Measurements from ENCODE around the gene PRR16.

Gene PRR16

DNA sequence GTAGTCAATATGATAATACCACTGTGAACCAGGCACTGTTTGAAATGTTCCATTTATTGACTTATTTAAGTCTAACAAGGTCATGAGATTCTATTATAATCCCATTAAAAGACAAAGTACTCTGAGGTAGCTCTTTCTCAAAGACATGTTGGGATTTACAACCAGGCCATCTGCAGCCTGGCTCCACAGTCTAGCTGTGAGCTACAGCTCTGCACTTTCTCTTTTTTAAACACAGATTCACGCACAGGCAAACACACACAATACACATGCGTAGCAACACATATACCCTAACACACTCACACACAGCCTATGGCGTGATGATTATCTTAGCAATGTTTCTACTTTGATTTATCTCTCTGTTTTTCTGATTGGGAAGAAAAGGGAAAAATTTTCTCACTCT, 174.3 kb downstream of the PRR16 start:
- Histone ChIP-seq H3K27me3 (ENCODE audit: control insufficient read depth in 1 of 2, insufficient read depth in 2 of 2, low read length in 2 of 2) (no peaks in the 10 kb centered on the region), H3K4me3 (ENCODE audit: low read length in 2 of 2) (no peak overlapping the region), H3K9ac (ENCODE audit: low read length in 2 of 2) (no peak overlapping the region), H3K27ac (ENCODE audit: low read length) (no peak overlapping the region), H3K9me3 (ENCODE audit: control insufficient read depth in 2 of 2, low read length in 2 of 2) (no peaks in the 10 kb centered on the region), H3K36me3 (ENCODE audit: control insufficient read depth in 2 of 2, insufficient read depth in 2 of 2, low read length in 2 of 2) (no peaks in the 10 kb centered on the region), H3K4me1 (ENCODE audit: control insufficient read depth, insufficient read depth, low read length) (no peaks in the 10 kb centered on the region)

DNA sequence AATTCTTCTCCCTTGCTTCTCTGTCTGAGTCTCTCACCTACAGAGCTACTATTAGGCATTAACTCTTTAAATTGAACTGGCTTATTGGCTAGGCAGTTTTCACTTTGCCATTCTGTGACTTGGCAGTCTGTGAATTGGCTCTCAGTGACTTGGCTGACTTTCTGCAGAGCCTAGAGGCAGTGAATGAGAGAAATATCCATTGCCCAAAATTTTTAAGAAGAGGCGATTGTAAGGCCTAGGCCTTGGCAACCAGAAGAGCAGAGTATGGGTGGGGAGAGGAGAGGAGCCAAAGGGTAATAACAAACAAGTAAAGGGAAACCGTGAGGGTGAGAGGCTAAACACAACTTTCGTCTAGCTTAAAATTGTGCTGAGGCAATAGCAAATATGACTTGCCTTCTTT, 176.7 kb downstream of the PRR16 start:
- Histone ChIP-seq H3K9ac (ENCODE audit: low read length in 2 of 2) (no peak overlapping the region), H3K4me1 (ENCODE audit: control insufficient read depth, insufficient read depth, low read length) (no peaks in the 10 kb centered on the region), H3K4me3 (ENCODE audit: low read length in 2 of 2) (no peak overlapping the region), H3K9me3 (ENCODE audit: control insufficient read depth in 2 of 2, low read length in 2 of 2) (no peaks in the 10 kb centered on the region), H3K27ac (ENCODE audit: low read length) (no peak overlapping the region), H3K36me3 (ENCODE audit: control insufficient read depth in 2 of 2, insufficient read depth in 2 of 2, low read length in 2 of 2) (no peaks in the 10 kb centered on the region), H3K27me3 (ENCODE audit: control insufficient read depth in 1 of 2, insufficient read depth in 2 of 2, low read length in 2 of 2) (no peaks in the 10 kb centered on the region)

DNA sequence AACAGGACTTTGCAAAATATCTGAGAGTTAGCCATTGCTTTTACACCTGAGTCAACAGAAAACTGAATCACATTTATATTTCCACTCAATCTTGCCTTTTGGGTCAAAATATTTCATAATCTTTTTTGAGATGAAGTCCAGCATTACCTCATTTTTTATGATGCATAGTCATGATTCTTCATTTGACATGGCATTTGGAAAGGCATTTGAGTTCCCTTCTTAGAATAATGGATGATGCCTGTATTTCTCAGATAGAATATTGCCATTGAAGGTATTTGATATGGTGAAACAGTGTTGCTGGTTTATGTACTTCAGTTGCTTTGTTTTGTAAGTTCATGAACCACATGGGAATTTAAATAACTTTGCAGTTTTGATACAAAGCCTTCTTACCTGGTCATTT, 180.4 kb downstream of the PRR16 start:
- H3K9ac ChIP-seq (ENCODE audit: low read length in 2 of 2), result no peak overlapping the region

DNA sequence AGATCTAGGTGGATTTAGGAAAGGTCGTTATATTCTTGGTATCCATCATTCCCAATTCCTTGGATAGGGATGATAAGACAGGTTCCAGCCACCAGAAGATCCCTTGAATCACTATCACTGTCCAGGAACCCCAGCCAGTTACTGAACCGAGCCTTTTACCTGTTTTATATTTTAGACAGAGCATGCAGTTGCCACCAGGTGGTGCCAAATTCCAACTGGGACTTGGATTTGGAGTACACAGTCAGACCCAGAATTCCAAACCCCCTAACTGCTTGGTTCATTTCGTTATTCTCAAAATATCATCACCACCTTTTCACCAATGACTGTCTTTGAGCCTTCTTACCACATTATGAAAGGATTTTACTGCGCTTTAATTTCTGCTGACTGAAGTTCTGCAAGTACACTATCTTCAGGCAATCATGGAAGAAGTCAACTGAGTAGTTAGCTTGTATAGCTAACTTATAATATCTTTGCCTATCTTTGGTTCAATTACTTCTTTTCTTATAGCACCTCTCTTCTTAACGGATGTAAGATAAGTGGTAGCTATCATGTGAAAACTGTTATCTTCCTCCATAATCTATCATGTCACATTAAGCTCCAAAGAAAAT, 191.8 kb downstream of the PRR16 start:
- H3K4me1 ChIP-seq (ENCODE audit: control insufficient read depth, insufficient read depth, low read length), result no peaks in the 10 kb centered on the region
- no peaks in the 10 kb centered on the region for H3K27me3 ChIP-seq (ENCODE audit: control insufficient read depth in 1 of 2, insufficient read depth in 2 of 2, low read length in 2 of 2)
- H3K9me3 ChIP-seq (ENCODE audit: control insufficient read depth in 2 of 2, low read length in 2 of 2), result no peaks in the 10 kb centered on the region
- no peak overlapping the region for H3K9ac ChIP-seq (ENCODE audit: low read length in 2 of 2)
- H3K27ac ChIP-seq (ENCODE audit: low read length), result no peak overlapping the region
- H3K4me3 ChIP-seq (ENCODE audit: low read length in 2 of 2), result no peak overlapping the region
- no peaks in the 10 kb centered on the region for H3K36me3 ChIP-seq (ENCODE audit: control insufficient read depth in 2 of 2, insufficient read depth in 2 of 2, low read length in 2 of 2)

More for the DNA sequence above, 180.4 kb downstream of the PRR16 start:
- H3K9me3 ChIP-seq (ENCODE audit: control insufficient read depth in 2 of 2, low read length in 2 of 2), result no peaks in the 10 kb centered on the region
- H3K4me1 ChIP-seq (ENCODE audit: control insufficient read depth, insufficient read depth, low read length), result no peaks in the 10 kb centered on the region
- H3K4me3 ChIP-seq (ENCODE audit: low read length in 2 of 2), result no peak overlapping the region
- no peak overlapping the region for H3K27ac ChIP-seq (ENCODE audit: low read length)
- H3K27me3 ChIP-seq (ENCODE audit: control insufficient read depth in 1 of 2, insufficient read depth in 2 of 2, low read length in 2 of 2), result no peaks in the 10 kb centered on the region
- no peaks in the 10 kb centered on the region for H3K36me3 ChIP-seq (ENCODE audit: control insufficient read depth in 2 of 2, insufficient read depth in 2 of 2, low read length in 2 of 2)

DNA sequence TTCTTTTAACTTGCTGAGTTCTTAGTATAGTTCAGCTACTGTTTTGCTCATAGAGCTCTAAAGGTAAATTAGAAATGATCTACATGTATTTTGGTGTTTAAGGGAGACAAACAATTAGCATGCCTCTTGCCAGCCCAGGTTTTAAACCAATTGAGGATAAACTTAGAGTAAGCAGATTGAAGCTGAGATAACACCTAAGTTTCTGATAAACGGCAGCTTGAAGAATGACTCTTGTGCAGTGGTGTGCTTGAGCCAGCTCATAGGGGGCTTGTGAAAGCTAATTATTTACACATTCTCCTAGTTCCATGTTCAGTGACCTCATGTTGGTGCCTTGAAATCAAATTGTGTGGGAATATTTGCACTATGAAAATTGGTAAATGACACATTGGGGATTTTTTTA, 193.0 kb downstream of the PRR16 start:
- no peak overlapping the region for H3K4me3 ChIP-seq (ENCODE audit: low read length in 2 of 2)
- H3K4me1 ChIP-seq (ENCODE audit: control insufficient read depth, insufficient read depth, low read length), result no peaks in the 10 kb centered on the region
- H3K9ac ChIP-seq (ENCODE audit: low read length in 2 of 2), result no peak overlapping the region
- H3K27ac ChIP-seq (ENCODE audit: low read length), result no peak overlapping the region
- H3K27me3 ChIP-seq (ENCODE audit: control insufficient read depth in 1 of 2, insufficient read depth in 2 of 2, low read length in 2 of 2), result no peaks in the 10 kb centered on the region
- H3K36me3 ChIP-seq (ENCODE audit: control insufficient read depth in 2 of 2, insufficient read depth in 2 of 2, low read length in 2 of 2), result no peaks in the 10 kb centered on the region
- H3K9me3 ChIP-seq (ENCODE audit: control insufficient read depth in 2 of 2, low read length in 2 of 2), result no peaks in the 10 kb centered on the region

DNA sequence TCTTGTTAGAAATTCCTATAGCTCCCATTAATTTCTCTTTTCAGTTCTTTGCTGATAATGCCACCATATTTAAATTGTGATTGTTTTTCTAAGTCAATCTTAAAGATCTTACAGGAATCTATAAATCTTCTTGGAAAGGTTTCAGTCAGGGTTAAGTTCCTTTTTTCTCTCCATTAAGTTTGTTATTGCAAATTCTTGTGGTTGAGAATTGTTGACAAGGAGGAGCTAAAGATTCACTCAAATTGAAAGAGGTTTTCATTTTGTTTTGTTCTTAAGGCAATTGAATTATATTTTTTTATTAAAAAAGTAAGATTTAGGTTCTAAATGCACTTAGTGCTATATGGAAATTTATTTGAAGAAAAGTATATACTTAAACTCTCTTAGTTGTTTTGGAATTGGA, 213.4 kb downstream of the PRR16 start:
- no peak overlapping the region for H3K27ac ChIP-seq (ENCODE audit: low read length)

DNA sequence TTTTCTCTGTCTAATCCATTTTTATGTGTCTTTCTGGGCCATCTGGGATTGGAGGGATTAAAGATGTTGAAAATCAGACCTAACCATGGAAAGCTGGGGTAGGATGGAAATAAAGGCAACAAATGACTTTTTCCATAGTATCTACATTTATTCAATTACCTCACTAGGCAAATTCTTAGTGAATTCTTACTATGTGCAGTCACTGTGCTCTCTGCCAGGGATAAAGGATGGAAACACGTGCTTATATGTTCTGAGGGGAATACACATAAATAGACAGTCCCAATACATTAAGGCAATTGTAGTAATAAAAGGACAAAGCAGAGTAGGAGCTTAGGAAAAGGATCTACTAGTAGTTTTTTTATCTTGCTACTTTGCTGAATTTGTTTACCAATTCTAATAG, 214.2 kb downstream of the PRR16 start:
- Histone ChIP-seq H3K4me3 (ENCODE audit: low read length in 2 of 2) (no peak overlapping the region), H3K36me3 (ENCODE audit: control insufficient read depth in 2 of 2, insufficient read depth in 2 of 2, low read length in 2 of 2) (no peaks in the 10 kb centered on the region), H3K27ac (ENCODE audit: low read length) (no peak overlapping the region), H3K9ac (ENCODE audit: low read length in 2 of 2) (no peak overlapping the region), H3K27me3 (ENCODE audit: control insufficient read depth in 1 of 2, insufficient read depth in 2 of 2, low read length in 2 of 2) (no peaks in the 10 kb centered on the region), H3K4me1 (ENCODE audit: control insufficient read depth, insufficient read depth, low read length) (no peaks in the 10 kb centered on the region), H3K9me3 (ENCODE audit: control insufficient read depth in 2 of 2, low read length in 2 of 2) (no peaks in the 10 kb centered on the region)

More for the DNA sequence above, 213.4 kb downstream of the PRR16 start:
- Histone ChIP-seq H3K9ac (ENCODE audit: low read length in 2 of 2) (no peak overlapping the region), H3K4me1 (ENCODE audit: control insufficient read depth, insufficient read depth, low read length) (no peaks in the 10 kb centered on the region), H3K4me3 (ENCODE audit: low read length in 2 of 2) (no peak overlapping the region), H3K36me3 (ENCODE audit: control insufficient read depth in 2 of 2, insufficient read depth in 2 of 2, low read length in 2 of 2) (no peaks in the 10 kb centered on the region), H3K27me3 (ENCODE audit: control insufficient read depth in 1 of 2, insufficient read depth in 2 of 2, low read length in 2 of 2) (no peaks in the 10 kb centered on the region), H3K9me3 (ENCODE audit: control insufficient read depth in 2 of 2, low read length in 2 of 2) (no peaks in the 10 kb centered on the region)

DNA sequence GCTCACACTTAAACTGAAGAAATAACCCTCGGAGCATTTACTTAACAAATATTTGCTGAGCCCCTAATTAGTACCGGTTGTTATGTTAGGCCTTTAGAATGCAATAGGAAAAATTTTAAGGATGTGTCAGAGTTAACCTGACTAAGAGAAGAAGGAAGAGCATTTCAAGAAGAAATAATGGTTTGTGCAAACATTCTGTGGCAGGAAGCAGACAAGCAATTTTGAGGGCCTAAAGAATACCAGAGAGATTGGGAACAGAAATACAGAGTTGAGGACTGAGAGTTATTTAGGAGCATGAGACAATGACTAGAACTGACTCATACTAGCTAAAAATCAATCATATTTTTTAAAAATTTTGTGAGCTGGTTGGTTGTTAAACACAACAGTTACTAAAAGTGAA, 218.8 kb downstream of the PRR16 start:
- Histone ChIP-seq H3K36me3 (ENCODE audit: control insufficient read depth in 2 of 2, insufficient read depth in 2 of 2, low read length in 2 of 2) (no peaks in the 10 kb centered on the region), H3K27me3 (ENCODE audit: control insufficient read depth in 1 of 2, insufficient read depth in 2 of 2, low read length in 2 of 2) (no peaks in the 10 kb centered on the region), H3K9me3 (ENCODE audit: control insufficient read depth in 2 of 2, low read length in 2 of 2) (no peaks in the 10 kb centered on the region), H3K4me3 (ENCODE audit: low read length in 2 of 2) (no peak overlapping the region), H3K9ac (ENCODE audit: low read length in 2 of 2) (no peak overlapping the region), H3K27ac (ENCODE audit: low read length) (no peak overlapping the region), H3K4me1 (ENCODE audit: control insufficient read depth, insufficient read depth, low read length) (no peaks in the 10 kb centered on the region)

DNA sequence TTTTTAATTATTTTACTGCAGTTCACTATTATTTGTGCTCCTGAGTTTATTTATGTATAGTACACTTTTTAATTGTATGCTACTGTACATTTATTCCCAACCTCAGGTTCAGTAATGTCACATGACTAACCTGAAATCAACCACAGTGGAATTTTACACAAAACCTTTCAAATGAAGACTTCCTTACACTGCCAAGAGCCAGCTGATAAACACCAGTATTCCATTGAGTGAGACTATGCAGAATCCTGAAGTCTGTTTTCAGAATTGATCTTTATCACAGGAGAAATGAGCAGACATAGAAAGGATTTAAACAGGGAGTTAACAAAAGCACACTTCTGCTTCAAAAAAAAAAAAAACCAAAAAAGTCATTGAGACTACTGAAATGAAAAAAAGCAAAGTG, 219.5 kb downstream of the PRR16 start:
- no peak overlapping the region for H3K27ac ChIP-seq (ENCODE audit: low read length)
- H3K9ac ChIP-seq (ENCODE audit: low read length in 2 of 2), result no peak overlapping the region
- H3K27me3 ChIP-seq (ENCODE audit: control insufficient read depth in 1 of 2, insufficient read depth in 2 of 2, low read length in 2 of 2), result no peaks in the 10 kb centered on the region
- no peak overlapping the region for H3K4me3 ChIP-seq (ENCODE audit: low read length in 2 of 2)
- no peaks in the 10 kb centered on the region for H3K9me3 ChIP-seq (ENCODE audit: control insufficient read depth in 2 of 2, low read length in 2 of 2)
- no peaks in the 10 kb centered on the region for H3K4me1 ChIP-seq (ENCODE audit: control insufficient read depth, insufficient read depth, low read length)
- no peaks in the 10 kb centered on the region for H3K36me3 ChIP-seq (ENCODE audit: control insufficient read depth in 2 of 2, insufficient read depth in 2 of 2, low read length in 2 of 2)

DNA sequence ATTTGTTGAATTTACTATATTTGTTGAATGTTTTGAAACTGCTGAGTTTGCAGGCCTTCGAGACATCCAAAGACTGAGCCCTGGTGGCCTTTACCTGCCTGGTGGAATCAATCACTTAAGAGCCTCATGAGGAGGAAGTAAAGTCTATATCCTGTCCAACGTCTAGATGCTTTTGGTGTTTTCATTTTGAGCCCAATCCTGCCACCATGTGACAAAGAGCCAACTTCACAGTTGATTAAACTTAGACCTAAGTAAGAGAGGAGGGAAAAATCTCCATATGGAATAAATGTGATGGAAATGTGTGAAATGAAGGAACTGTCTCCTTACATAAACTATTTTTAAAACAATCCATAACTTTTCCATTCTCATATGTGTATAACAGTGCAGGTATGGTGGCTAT, 220.1 kb downstream of the PRR16 start:
- Histone ChIP-seq H3K4me3 (ENCODE audit: low read length in 2 of 2) (no peak overlapping the region), H3K9me3 (ENCODE audit: control insufficient read depth in 2 of 2, low read length in 2 of 2) (no peaks in the 10 kb centered on the region), H3K27ac (ENCODE audit: low read length) (no peak overlapping the region), H3K27me3 (ENCODE audit: control insufficient read depth in 1 of 2, insufficient read depth in 2 of 2, low read length in 2 of 2) (no peaks in the 10 kb centered on the region), H3K36me3 (ENCODE audit: control insufficient read depth in 2 of 2, insufficient read depth in 2 of 2, low read length in 2 of 2) (no peaks in the 10 kb centered on the region), H3K4me1 (ENCODE audit: control insufficient read depth, insufficient read depth, low read length) (no peaks in the 10 kb centered on the region), H3K9ac (ENCODE audit: low read length in 2 of 2) (no peak overlapping the region)

DNA sequence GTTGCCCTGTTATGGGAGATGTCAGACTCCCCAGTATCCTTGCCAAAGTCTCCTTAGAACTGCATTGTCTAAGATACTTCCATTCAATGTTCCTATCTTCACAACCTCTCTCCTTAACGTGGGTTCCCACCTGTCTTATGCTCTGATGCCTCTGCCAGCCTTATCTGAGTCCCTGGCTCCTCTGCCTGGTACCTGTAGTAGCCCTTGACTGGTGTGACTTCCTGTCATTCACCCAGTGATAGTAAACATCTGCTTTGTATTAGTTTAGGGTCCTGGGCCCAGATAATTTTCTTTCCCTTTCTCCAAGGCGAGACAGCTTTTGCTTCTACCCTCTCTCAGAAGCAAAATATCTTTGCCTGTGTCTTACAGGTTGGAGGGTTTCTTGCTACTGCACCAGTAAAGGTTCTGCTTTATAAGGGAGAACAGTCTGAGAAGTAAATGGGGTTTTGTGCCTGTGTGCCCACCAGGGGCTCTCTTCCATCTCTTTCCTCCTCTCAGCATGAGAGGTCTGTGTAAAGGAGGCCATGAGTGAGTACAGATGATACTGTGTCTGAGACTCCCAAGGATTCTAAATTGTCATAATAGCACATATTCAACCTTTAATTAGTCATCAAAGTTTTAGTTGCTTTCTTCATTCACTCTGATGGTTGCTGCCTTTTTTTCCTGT, 220.8 kb downstream of the PRR16 start:
- Histone ChIP-seq H3K27me3 (ENCODE audit: control insufficient read depth in 1 of 2, insufficient read depth in 2 of 2, low read length in 2 of 2) (no peaks in the 10 kb centered on the region), H3K36me3 (ENCODE audit: control insufficient read depth in 2 of 2, insufficient read depth in 2 of 2, low read length in 2 of 2) (no peaks in the 10 kb centered on the region), H3K9ac (ENCODE audit: low read length in 2 of 2) (no peak overlapping the region), H3K4me3 (ENCODE audit: low read length in 2 of 2) (no peak overlapping the region), H3K9me3 (ENCODE audit: control insufficient read depth in 2 of 2, low read length in 2 of 2) (no peaks in the 10 kb centered on the region), H3K27ac (ENCODE audit: low read length) (no peak overlapping the region), H3K4me1 (ENCODE audit: control insufficient read depth, insufficient read depth, low read length) (no peaks in the 10 kb centered on the region)

Measured in stomach smooth muscle (tissue), 2 donors.